Measurements from ENCODE around the gene NAGS.

NAGS gene

DNA sequence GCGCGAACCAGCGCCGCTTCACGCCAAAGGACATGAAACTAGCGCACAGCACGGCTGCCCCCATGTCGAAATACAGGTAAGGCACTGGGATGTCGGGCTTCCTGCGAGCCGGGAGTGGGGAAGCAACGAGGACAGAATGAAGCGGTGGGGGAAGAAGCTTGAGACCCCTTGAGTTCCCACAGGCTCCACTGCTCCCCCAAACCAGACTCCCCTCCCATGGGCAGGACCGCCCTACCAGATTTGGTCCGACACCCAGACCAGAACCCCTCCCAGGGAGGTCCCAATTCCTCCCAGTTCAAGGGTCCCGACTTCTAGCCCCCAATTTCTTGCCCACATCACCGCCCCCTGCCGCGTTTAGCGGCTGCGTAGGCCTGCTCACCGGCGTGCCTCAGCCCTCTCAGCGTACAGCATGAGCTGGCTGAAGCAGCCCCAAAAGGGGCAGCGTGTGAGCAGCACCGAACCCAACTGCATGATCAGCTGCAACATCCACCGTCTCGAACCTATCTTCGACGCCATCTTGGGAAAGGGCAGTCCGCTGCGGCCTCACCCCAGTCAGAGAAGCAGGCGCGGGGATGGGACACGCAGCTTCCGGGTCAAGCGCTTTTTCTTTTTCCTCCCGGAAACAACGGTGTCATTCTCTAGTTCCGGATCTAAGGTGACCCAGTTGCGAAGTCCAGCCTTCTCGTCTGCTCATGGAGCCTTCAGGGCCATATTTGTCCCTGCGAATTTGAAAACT is 10.2 kb downstream of the NAGS start, which contains the start of gene TMEM101 (continued):
- TF ChIP-seq SETDB1 (IDR thresholded peaks at IDR 0.05; ENCODE audit: insufficient read length, low read length): peak; percentile 40
- TF ChIP-seq ZSCAN4 (tag by site-specific recombination; IDR thresholded peaks at IDR 0.05): peak; percentile 70
- TF ChIP-seq ZFP69B (tag by site-specific recombination; IDR thresholded peaks at IDR 0.05): peak; percentile 91
- no peak; the same call in none of the 2 replicates for TF ChIP-seq ZBTB48 (tag by site-specific recombination; IDR thresholded peaks at IDR 0.05)
- no peak for TF ChIP-seq ZNF302 (tag by site-specific recombination; IDR thresholded peaks at IDR 0.05; ENCODE audit: low read depth)
- no peak for TF ChIP-seq ZNF140 (tag by site-specific recombination; IDR thresholded peaks at IDR 0.05)
- TF ChIP-seq MYNN (tag by site-specific recombination; IDR thresholded peaks at IDR 0.05; ENCODE audit: borderline replicate concordance): 0 out of 2 replicates have a peak, but pooled peaks have one; percentile 24
- TF ChIP-seq ZNF776 (tag by site-specific recombination; IDR thresholded peaks at IDR 0.05; ENCODE audit: borderline replicate concordance): no peak
- peak; percentile 92 for TF ChIP-seq ZNF580 (tag by site-specific recombination; IDR thresholded peaks at IDR 0.05)
- TF ChIP-seq, protein P1, sequence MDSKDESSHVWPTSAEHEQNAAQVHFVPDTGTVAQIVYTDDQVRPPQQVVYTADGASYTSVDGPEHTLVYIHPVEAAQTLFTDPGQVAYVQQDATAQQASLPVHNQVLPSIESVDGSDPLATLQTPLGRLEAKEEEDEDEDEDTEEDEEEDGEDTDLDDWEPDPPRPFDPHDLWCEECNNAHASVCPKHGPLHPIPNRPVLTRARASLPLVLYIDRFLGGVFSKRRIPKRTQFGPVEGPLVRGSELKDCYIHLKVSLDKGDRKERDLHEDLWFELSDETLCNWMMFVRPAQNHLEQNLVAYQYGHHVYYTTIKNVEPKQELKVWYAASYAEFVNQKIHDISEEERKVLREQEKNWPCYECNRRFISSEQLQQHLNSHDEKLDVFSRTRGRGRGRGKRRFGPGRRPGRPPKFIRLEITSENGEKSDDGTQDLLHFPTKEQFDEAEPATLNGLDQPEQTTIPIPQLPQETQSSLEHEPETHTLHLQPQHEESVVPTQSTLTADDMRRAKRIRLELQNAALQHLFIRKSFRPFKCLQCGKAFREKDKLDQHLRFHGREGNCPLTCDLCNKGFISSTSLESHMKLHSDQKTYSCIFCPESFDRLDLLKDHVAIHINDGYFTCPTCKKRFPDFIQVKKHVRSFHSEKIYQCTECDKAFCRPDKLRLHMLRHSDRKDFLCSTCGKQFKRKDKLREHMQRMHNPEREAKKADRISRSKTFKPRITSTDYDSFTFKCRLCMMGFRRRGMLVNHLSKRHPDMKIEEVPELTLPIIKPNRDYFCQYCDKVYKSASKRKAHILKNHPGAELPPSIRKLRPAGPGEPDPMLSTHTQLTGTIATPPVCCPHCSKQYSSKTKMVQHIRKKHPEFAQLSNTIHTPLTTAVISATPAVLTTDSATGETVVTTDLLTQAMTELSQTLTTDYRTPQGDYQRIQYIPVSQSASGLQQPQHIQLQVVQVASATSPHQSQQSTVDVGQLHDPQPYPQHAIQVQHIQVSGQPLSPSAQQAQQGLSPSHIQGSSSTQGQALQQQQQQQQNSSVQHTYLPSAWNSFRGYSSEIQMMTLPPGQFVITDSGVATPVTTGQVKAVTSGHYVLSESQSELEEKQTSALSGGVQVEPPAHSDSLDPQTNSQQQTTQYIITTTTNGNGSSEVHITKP (tag by site-specific recombination; IDR thresholded peaks at IDR 0.05): peak; percentile 93
- peak; percentile 94 for TF ChIP-seq SP3 (tag by site-specific recombination; IDR thresholded peaks at IDR 0.05)
- TF ChIP-seq SP7 (tag by site-specific recombination; IDR thresholded peaks at IDR 0.05): peak; percentile 93
- peak; percentile 37; the same call in 1 of the 2 replicates for TF ChIP-seq ZNF623 (tag by site-specific recombination; IDR thresholded peaks at IDR 0.05)
- peak; percentile 98 for TF ChIP-seq ZNF24 (tag by site-specific recombination; IDR thresholded peaks at IDR 0.05)
- TF ChIP-seq WT1 (tag by site-specific recombination; IDR thresholded peaks at IDR 0.05): peak; percentile 49; the same call in 1 of the 2 replicates
- TF ChIP-seq TRIM28 (IDR thresholded peaks at IDR 0.05; ENCODE audit: borderline replicate concordance, low read length): peak; percentile 92
- TF ChIP-seq KLF1 (tag by site-specific recombination; IDR thresholded peaks at IDR 0.05): peak; percentile 58
- TF ChIP-seq ZNF555 (tag by site-specific recombination; conservative IDR thresholded peaks at IDR 0.05): no peak
- peak; percentile 99 for TF ChIP-seq ZNF561 (tag by site-specific recombination; IDR thresholded peaks at IDR 0.05; ENCODE audit: borderline replicate concordance)
- peak; percentile 22; the same call in 1 of the 2 replicates for TF ChIP-seq CTCF (tag by site-specific recombination; IDR thresholded peaks at IDR 0.05)
- TF ChIP-seq ZNF184 (tag by site-specific recombination; IDR thresholded peaks at IDR 0.05): peak; percentile 89; the same call in 1 of the 2 replicates
- TF ChIP-seq, protein P2, sequence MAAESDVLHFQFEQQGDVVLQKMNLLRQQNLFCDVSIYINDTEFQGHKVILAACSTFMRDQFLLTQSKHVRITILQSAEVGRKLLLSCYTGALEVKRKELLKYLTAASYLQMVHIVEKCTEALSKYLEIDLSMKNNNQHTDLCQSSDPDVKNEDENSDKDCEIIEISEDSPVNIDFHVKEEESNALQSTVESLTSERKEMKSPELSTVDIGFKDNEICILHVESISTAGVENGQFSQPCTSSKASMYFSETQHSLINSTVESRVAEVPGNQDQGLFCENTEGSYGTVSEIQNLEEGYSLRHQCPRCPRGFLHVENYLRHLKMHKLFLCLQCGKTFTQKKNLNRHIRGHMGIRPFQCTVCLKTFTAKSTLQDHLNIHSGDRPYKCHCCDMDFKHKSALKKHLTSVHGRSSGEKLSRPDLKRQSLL (tag by site-specific recombination; IDR thresholded peaks at IDR 0.05): peak; percentile 91
- TF ChIP-seq ZSCAN16 (tag by site-specific recombination; IDR thresholded peaks at IDR 0.05): no peak
- no peak for TF ChIP-seq ZNF155 (tag by site-specific recombination; IDR thresholded peaks at IDR 0.05)
- peak; percentile 72 for TF ChIP-seq GLIS2 (tag by site-specific recombination; IDR thresholded peaks at IDR 0.05)
- TF ChIP-seq ZNF18 (tag by site-specific recombination; IDR thresholded peaks at IDR 0.05): no peak
- TF ChIP-seq ZNF510 (tag by site-specific recombination; IDR thresholded peaks at IDR 0.05; ENCODE audit: insufficient replicate concordance): no peak
- TF ChIP-seq ZNF558 (tag by site-specific recombination; IDR thresholded peaks at IDR 0.05): peak; percentile 80
- TF ChIP-seq YY2 (tag by site-specific recombination; IDR thresholded peaks at IDR 0.05): peak; percentile 92

All from HEK293 (cell line).